ENCODE results near the gene DOCK3. TPM values are rescaled to one million over a fixed set of nuclear protein-coding genes. Genes with fewer than 3 reads are reported as not detected.

DOCK3 gene
- total RNA-seq, 1 donor = 0.36 TPM

GRCh38 chr3:50811893-50812292 lies 137.2 kb downstream of the DOCK3 start:
- no peak for DNase-seq (ENCODE audit: insufficient read length, low spot score, missing footprints)
- Histone ChIP-seq H4K20me1 (ENCODE audit: insufficient read depth, low read length) (no peaks in the 10 kb centered on the region), H3K36me3 (ENCODE audit: insufficient read depth, low read length) (no peaks in the 10 kb centered on the region), H3K4me2 (ENCODE audit: insufficient read depth, low read length) (no peak overlapping the region), H3K4me1 (ENCODE audit: insufficient read depth, low read length) (no peaks in the 10 kb centered on the region), H3K27me3 (ENCODE audit: insufficient read depth, low read length) (no peaks in the 10 kb centered on the region), H3K27ac (ENCODE audit: low read depth, low read length) (no peak overlapping the region), H3K4me3 (ENCODE audit: insufficient read depth, low read length) (no peak overlapping the region), H3K9me3 (ENCODE audit: low read depth, low read length) (no peaks in the 10 kb centered on the region), H2AFZ (ENCODE audit: low read length) (no peak overlapping the region), H3K79me2 (ENCODE audit: insufficient read depth, low read length) (no peaks in the 10 kb centered on the region)
- no peak for TF ChIP-seq CTCF (IDR thresholded peaks at IDR 0.05; ENCODE audit: extremely low read depth, low read depth, low read length)

GRCh38 chr3:50815844-50816243 lies 141.1 kb downstream of the DOCK3 start:
- H2AFZ ChIP-seq (ENCODE audit: low read length) = no peak overlapping the region
- no peaks in the 10 kb centered on the region for H3K9me3 ChIP-seq (ENCODE audit: low read depth, low read length)
- H4K20me1 ChIP-seq (ENCODE audit: insufficient read depth, low read length) = no peaks in the 10 kb centered on the region
- no peaks in the 10 kb centered on the region for H3K27me3 ChIP-seq (ENCODE audit: insufficient read depth, low read length)
- DNase-seq (ENCODE audit: insufficient read length, low spot score, missing footprints) = no peak
- no peak overlapping the region for H3K27ac ChIP-seq (ENCODE audit: low read depth, low read length)
- no peak overlapping the region for H3K4me2 ChIP-seq (ENCODE audit: insufficient read depth, low read length)
- no peaks in the 10 kb centered on the region for H3K4me1 ChIP-seq (ENCODE audit: insufficient read depth, low read length)
- no peak overlapping the region for H3K4me3 ChIP-seq (ENCODE audit: insufficient read depth, low read length)
- no peak for TF ChIP-seq CTCF (IDR thresholded peaks at IDR 0.05; ENCODE audit: extremely low read depth, low read depth, low read length)
- H3K79me2 ChIP-seq (ENCODE audit: insufficient read depth, low read length) = no peaks in the 10 kb centered on the region
- H3K36me3 ChIP-seq (ENCODE audit: insufficient read depth, low read length) = no peaks in the 10 kb centered on the region

- Histone ChIP-seq H3K4me3 (ENCODE audit: insufficient read depth, low read length) (no peak overlapping the region), H3K4me2 (ENCODE audit: insufficient read depth, low read length) (no peak overlapping the region), H4K20me1 (ENCODE audit: insufficient read depth, low read length) (no peaks in the 10 kb centered on the region), H3K79me2 (ENCODE audit: insufficient read depth, low read length) (no peaks in the 10 kb centered on the region), H3K27ac (ENCODE audit: low read depth, low read length) (no peak overlapping the region), H3K9me3 (ENCODE audit: low read depth, low read length) (no peaks in the 10 kb centered on the region), H3K27me3 (ENCODE audit: insufficient read depth, low read length) (no peaks in the 10 kb centered on the region), H3K36me3 (ENCODE audit: insufficient read depth, low read length) (no peaks in the 10 kb centered on the region), H3K4me1 (ENCODE audit: insufficient read depth, low read length) (no peaks in the 10 kb centered on the region), H2AFZ (ENCODE audit: low read length) (no peak overlapping the region)
- no peak for DNase-seq (ENCODE audit: insufficient read length, low spot score, missing footprints)
- no peak for TF ChIP-seq CTCF (IDR thresholded peaks at IDR 0.05; ENCODE audit: extremely low read depth, low read depth, low read length)
These were observed 142.2 kb downstream of the DOCK3 start for GRCh38 chr3:50816894-50817293.

GRCh38 chr3:50817756-50818529 lies 143.2 kb downstream of the DOCK3 start:
- no peaks in the 10 kb centered on the region for H3K27me3 ChIP-seq (ENCODE audit: insufficient read depth, low read length)
- no peak overlapping the region for H3K4me3 ChIP-seq (ENCODE audit: insufficient read depth, low read length)
- H3K27ac ChIP-seq (ENCODE audit: low read depth, low read length) = no peak overlapping the region
- no peaks in the 10 kb centered on the region for H4K20me1 ChIP-seq (ENCODE audit: insufficient read depth, low read length)
- no peak for TF ChIP-seq CTCF (IDR thresholded peaks at IDR 0.05; ENCODE audit: extremely low read depth, low read depth, low read length)
- H3K36me3 ChIP-seq (ENCODE audit: insufficient read depth, low read length) = no peaks in the 10 kb centered on the region
- H3K4me1 ChIP-seq (ENCODE audit: insufficient read depth, low read length) = no peaks in the 10 kb centered on the region
- no peak overlapping the region for H2AFZ ChIP-seq (ENCODE audit: low read length)
- DNase-seq (ENCODE audit: insufficient read length, low spot score, missing footprints) = no peak
- no peak overlapping the region for H3K4me2 ChIP-seq (ENCODE audit: insufficient read depth, low read length)
- no peaks in the 10 kb centered on the region for H3K79me2 ChIP-seq (ENCODE audit: insufficient read depth, low read length)
- no peaks in the 10 kb centered on the region for H3K9me3 ChIP-seq (ENCODE audit: low read depth, low read length)

Data from osteoblast (primary cell).